A549 (cell line): ENCODE data around the gene MT1B. TPM values are rescaled to one million over a fixed set of nuclear protein-coding genes. Genes with fewer than 3 reads are reported as not detected.

ENCODE experiments used
- ATAC-seq, 2 experiments: fragments of 200-7000 bp in 1 of 2; fragments of >200 bp in 1 of 2; cut with Nextera tagmentation in 1 of 2; cut with Tn5 transposase in 1 of 2; 3 replicates each; pipeline versions ENCODE4 v1.8.0 to v1.9.1; 2018 to 2020; ENCODE audit warnings: mild to moderate bottlenecking in 1 of 2, moderate library complexity in 1 of 2
- CTCF ChIA-PET: fragments of 300-600 bp; sonication (Branson Sonifier 250); formaldehyde crosslinking; extraction: SDS; loops from one replicate; lab custom pipeline; 2021; ENCODE audit warnings: antibody characterized with exemption, inconsistent platforms; lab: Yijun Ruan, JAX
- POLR2A ChIA-PET: fragments of 350-600 bp; formaldehyde crosslinking; extraction: SDS; loops from one replicate; lab custom pipeline; 2021; ENCODE audit warnings: antibody characterized with exemption, inconsistent platforms; lab: Yijun Ruan, JAX
- DNase-seq, 2 experiments: peaks; one replicate each; pipeline versions ENCODE4 v3.0.0 to v3.0.0-alpha.2; 2011 to 2016; ENCODE audit warnings: low read depth in 1 of 2, low spot score in 1 of 2
- FAIRE-seq: peaks from 2 replicates; lab custom pipeline; 2011; peaks lifted over from hg19 to GRCh38; lab: Jason Lieb, UNC
- H3K27ac ChIP-seq, 2 experiments: fragments of >200 bp; sonication (Bioruptor Twin); formaldehyde crosslinking; 3 replicates each; pipeline ENCODE4 v1.5.1; 2016 to 2017
- H3K4me1 ChIP-seq: fragments of >200 bp; sonication (Bioruptor Twin); formaldehyde crosslinking; 3 replicates; pipeline ENCODE4 v1.6.1; 2016
- H3K4me2 ChIP-seq: fragments of >200 bp; sonication (Bioruptor Twin); formaldehyde crosslinking; 3 replicates; pipeline ENCODE4 v1.6.1; 2016
- H3K4me3 ChIP-seq: fragments of >200 bp; sonication (Bioruptor Twin); formaldehyde crosslinking; 3 replicates; pipeline ENCODE4 v1.5.1; 2016
- H3K9me3 ChIP-seq: fragments of >200 bp; sonication (Bioruptor Twin); formaldehyde crosslinking; 3 replicates; pipeline ENCODE4 v1.6.1; 2016
- CBX2 ChIP-seq: fragments of 200-600 bp; sonication (generic); IDR thresholded peaks from 2 replicates; pipeline ENCODE4 v1.6.1; 2016; ENCODE audit warnings: low read depth, mild to moderate bottlenecking, borderline replicate concordance
- CEBPB ChIP-seq, 2 experiments: fragments of >200 bp in 1 of 2; sonication (Bioruptor Twin) in 1 of 2; formaldehyde crosslinking in 1 of 2; IDR thresholded peaks; 2 replicates each; pipeline ENCODE4 v1.6.1; 2012 to 2016
- CHD2 ChIP-seq: fragments of 150-350 bp; IDR thresholded peaks from 2 replicates; pipeline ENCODE4 v1.6.1; 2014; ENCODE audit warnings: low read length; ENCODE audit not compliant: partially characterized antibody
- E2F6 ChIP-seq: IDR thresholded peaks from 2 replicates; pipeline ENCODE4 v1.6.1; 2012; ENCODE audit warnings: low read depth, borderline replicate concordance
- EHF ChIP-seq: fragments of 250-450 bp; sonication (Bioruptor Pico); IDR thresholded peaks from 2 replicates; pipeline ENCODE4 v1.5.0; 2020; ENCODE audit warnings: mild to moderate bottlenecking
- ESRRA ChIP-seq: fragments of 150-350 bp; IDR thresholded peaks from 2 replicates; pipeline ENCODE4 v1.6.1; 2014; ENCODE audit warnings: mild to moderate bottlenecking, low read length, borderline replicate concordance
- FOSB ChIP-seq: fragments of 250-450 bp; sonication (Bioruptor Pico); IDR thresholded peaks from 2 replicates; pipeline ENCODE4 v1.5.0; 2020; ENCODE audit warnings: mild to moderate bottlenecking, moderate library complexity
- FOSL2 ChIP-seq, 2 experiments: fragments of 450-650 bp in 1 of 2; fragments of >200 bp in 1 of 2; sonication (Bioruptor Twin) in 1 of 2; formaldehyde crosslinking; IDR thresholded peaks; 2 replicates each; pipeline versions ENCODE4 v1.5.0 to v1.6.1; 2016 to 2020; ENCODE audit warnings: mild to moderate bottlenecking in 1 of 2, moderate library complexity in 1 of 2
- FOXS1 ChIP-seq: fragments of 250-450 bp; sonication (Bioruptor Pico); IDR thresholded peaks from 2 replicates; pipeline ENCODE4 v1.5.0; 2020; ENCODE audit warnings: mild to moderate bottlenecking, moderate library complexity
- HEYL ChIP-seq: fragments of 250-450 bp; sonication (Bioruptor Pico); IDR thresholded peaks from 2 replicates; pipeline ENCODE4 v1.8.0; 2021; ENCODE audit warnings: mild to moderate bottlenecking, moderate library complexity
- HMGXB4 ChIP-seq: fragments of 250-450 bp; sonication (Bioruptor Pico); IDR thresholded peaks from 2 replicates; pipeline ENCODE4 v1.5.0; 2021; ENCODE audit warnings: mild to moderate bottlenecking, moderate library complexity, borderline replicate concordance
- HOXB13 ChIP-seq: fragments of 250-450 bp; sonication (Bioruptor Pico); IDR thresholded peaks from 2 replicates; pipeline ENCODE4 v1.5.0; 2020; ENCODE audit warnings: low read depth, mild to moderate bottlenecking, moderate library complexity
- JUN ChIP-seq, 2 experiments: fragments of >200 bp; sonication (Bioruptor Twin); formaldehyde crosslinking; IDR thresholded peaks; 2 replicates in 1 of 2; 3 replicates in 1 of 2; pipeline ENCODE4 v1.6.1; 2016 to 2017
- KDM5A ChIP-seq: fragments of 200-600 bp; sonication (generic); IDR thresholded peaks from 2 replicates; pipeline ENCODE4 v1.6.1; 2016; ENCODE audit warnings: antibody characterized with exemption, mild to moderate bottlenecking
- MAX ChIP-seq: IDR thresholded peaks from 2 replicates; pipeline ENCODE4 v1.6.1; 2012
- POLR2A ChIP-seq: IDR thresholded peaks from 2 replicates; pipeline ENCODE4 v1.6.1; 2012; ENCODE audit warnings: mild to moderate bottlenecking, low read length
- RFX5 ChIP-seq: fragments of 450-650 bp; IDR thresholded peaks from 2 replicates; pipeline ENCODE4 v1.7.1; 2014; ENCODE audit warnings: antibody characterized with exemption, mild to moderate bottlenecking, moderate library complexity
- ZC3H11A ChIP-seq: fragments of 450-650 bp; IDR thresholded peaks from 2 replicates; pipeline ENCODE4 v1.6.1; 2014; ENCODE audit warnings: antibody characterized with exemption, mild to moderate bottlenecking
- ZNF302 ChIP-seq: fragments of 250-450 bp; sonication (Bioruptor Pico); IDR thresholded peaks from 2 replicates; pipeline ENCODE4 v1.9.0; 2021; ENCODE audit warnings: inconsistent platforms, mild to moderate bottlenecking, moderate library complexity
- ZSCAN20 ChIP-seq: fragments of 250-450 bp; sonication (Bioruptor Pico); IDR thresholded peaks from 2 replicates; pipeline ENCODE4 v1.8.0; 2022; ENCODE audit warnings: mild to moderate bottlenecking, moderate library complexity
- WGBS: methylation state at CpG from one replicate; pipeline ENCODE4 v1.1.6; 2017; ENCODE audit errors: missing lambda C conversion rate; 5-methylcytosine and 5-hydroxymethylcytosine counted together
- polyA plus RNA-seq, 4 experiments: library from polyadenylated mRNA; depleted of rRNA in 3 of 4; stranded (reverse); fragments of >200 nt; fragmentation: RNase III in 1 of 4; extraction: RNeasy Plus Mini Kit Qiagen cat#74134 plus additional on column Dnase treatment in 1 of 4; gene quantifications; 2 replicates in 3 of 4; 3 replicates in 1 of 4; pipeline ENCODE4 v1.2.3, GENCODE V29; 2011 to 2017

MT1B gene
- polyA plus RNA-seq, 2 of the 4 experiments (the other 2 are of a cell fraction) = not detected

- ATAC-seq (no peak), DNase-seq (no peak)
- Histone ChIP-seq H3K4me1 (peaks cover 14% of the 10 kb centered on the region), H3K27ac (peak overlapping the region in 1 of 2 experiments; percentile 86; a peak in 3 of 6 replicates), H3K4me2 (no peak overlapping the region), H3K9me3 (no peaks in the 10 kb centered on the region), H3K4me3 (no peak overlapping the region)
- POLR2A ChIA-PET = interaction anchor here (0.7 kb wide), 1 partner anchor 20 kb away, joined by 3 read pairs; the partner anchor contains the start of gene MT2A
- 75% methylated on average over 9 of the region's 9 CpGs for WGBS
- CTCF ChIA-PET = interaction anchor here (1.1 to 1.7 kb wide), 3 partner anchors 11 to 115 kb away, joined by 3 to 5 read pairs (median 5); no protein-coding TSS in a partner anchor
- TF ChIP-seq CHD2 = no peak
- no peak for TF ChIP-seq FOSL2 (IDR thresholded peaks at IDR 0.05)
- TF ChIP-seq FOSL2 (CRISPR knock-in tag; IDR thresholded peaks at IDR 0.05) = no peak
- TF ChIP-seq, all 56 proteins: peak for 0
- FAIRE-seq = no peak
Observed at GRCh38 chr16:56628486-56629350, 23.0 kb upstream of the MT1B start.

- CTCF ChIA-PET = interaction anchor here (1.4 to 2.6 kb wide), 4 partner anchors 13 to 116 kb away, joined by 4 to 16 read pairs (median 5); no protein-coding TSS in a partner anchor
- ATAC-seq = no peak
- H3K27ac ChIP-seq = no peak overlapping the region
- H3K4me1 ChIP-seq = peaks cover 14% of the 10 kb centered on the region
- POLR2A ChIA-PET = no interaction called here
- 67% methylated on average over 3 of the region's 3 CpGs for WGBS
- H3K4me2 ChIP-seq = no peak overlapping the region
- DNase-seq = no peak
- no peak overlapping the region for H3K4me3 ChIP-seq
- FAIRE-seq = no peak
- TF ChIP-seq HOXB13 (no peak), HMGXB4 (CRISPR knock-in tag) (no peak), EHF (no peak), POLR2A (no peak), CBX2 (no peak), HEYL (no peak), MAX (no peak), FOSB (CRISPR knock-in tag) (no peak), FOXS1 (CRISPR knock-in tag) (no peak), E2F6 (no peak), CEBPB (IDR thresholded peaks at IDR 0.05) (no peak), ZNF302 (no peak), RFX5 (no peak)
- no peaks in the 10 kb centered on the region for H3K9me3 ChIP-seq
Observed at GRCh38 chr16:56629531-56629930, 22.2 kb upstream of the MT1B start.

GRCh38 chr16:56630134-56630533, 21.6 kb upstream of the MT1B start:
- POLR2A ChIA-PET = no interaction called here
- peaks cover 14% of the 10 kb centered on the region for H3K4me1 ChIP-seq
- CTCF ChIA-PET = interaction anchor here (0.8 to 2.6 kb wide), 9 partner anchors 10 to 116 kb away, joined by 3 to 16 read pairs (median 5); no protein-coding TSS in a partner anchor

More at GRCh38 chr16:56630134-56630533, 21.6 kb upstream of the MT1B start:
- Histone ChIP-seq H3K4me3 (no peak overlapping the region), H3K4me2 (no peak overlapping the region), H3K9me3 (no peaks in the 10 kb centered on the region), H3K27ac (no peak overlapping the region)
- WGBS = 67% methylated on average over 3 of the region's 3 CpGs
- no peak for DNase-seq
- TF ChIP-seq FOSB (CRISPR knock-in tag) (no peak), ZSCAN20 (CRISPR knock-in tag) (no peak), ESRRA (no peak), E2F6 (no peak), KDM5A (no peak), ZC3H11A (no peak), JUN (IDR thresholded peaks at IDR 0.05) (no peak)
- FAIRE-seq = no peak
- no peak for ATAC-seq
